GM12878 (cell line): ENCODE data around the gene RAB3A. TPM values are rescaled to one million over a fixed set of nuclear protein-coding genes. Genes with fewer than 3 reads are reported as not detected.

ENCODE experiments used
- ATAC-seq: fragments of 200-7000 bp; cut with Tn5 transposase; 3 replicates; pipeline ENCODE4 v1.9.1; 2020; ENCODE audit warnings: mild to moderate bottlenecking, moderate library complexity
- BruUV-seq: library from RNA; stranded (reverse); fragments of 400-500 nt; replicated peaks from 2 replicates; lab custom pipeline; 2021; lab: Mats Ljungman, UMichigan
- CTCF ChIA-PET: fragments of 300-600 bp; sonication (Branson Sonifier 250); formaldehyde crosslinking; extraction: SDS; loops from one replicate; lab custom pipeline; 2021; ENCODE audit warnings: inconsistent platforms; lab: Yijun Ruan, JAX
- POLR2A ChIA-PET: fragments of 350-600 bp; formaldehyde crosslinking; extraction: SDS; loops from one replicate; lab custom pipeline; 2021; ENCODE audit warnings: inconsistent platforms; lab: Charles Lee
- RAD21 ChIA-PET: fragments of 300-600 bp; sonication (Branson Sonifier 250); formaldehyde crosslinking; loops from one replicate; lab custom pipeline; 2023; ENCODE audit warnings: antibody characterized with exemption; ENCODE audit not compliant: unreplicated experiment; lab: Charles Lee
- SMC1A ChIA-PET: fragments of 300-600 bp; sonication (Branson Sonifier 250); formaldehyde crosslinking; loops from one replicate; lab custom pipeline; 2023; ENCODE audit not compliant: unreplicated experiment, uncharacterized antibody; lab: Charles Lee
- DNase-seq: peaks from one replicate; pipeline ENCODE4 v3.0.0-alpha.2; 2011; ENCODE audit warnings: low read depth, low spot score
- FAIRE-seq: peaks from 3 replicates; lab custom pipeline; 2011; peaks lifted over from hg19 to GRCh38; lab: Jason Lieb, UNC
- H2AFZ ChIP-seq: 2 replicates; pipeline ENCODE4 v1.6.0; 2011; ENCODE audit warnings: low read depth, low read length, control low read depth; ENCODE audit not compliant: control insufficient read depth
- H3K27ac ChIP-seq: 2 replicates; pipeline ENCODE4 v1.5.1; 2011; ENCODE audit warnings: control low read depth; ENCODE audit not compliant: control insufficient read depth, insufficient read depth
- H3K27me3 ChIP-seq, 2 experiments: replicated peaks in 1 of 2; 2 replicates each; pipeline versions ENCODE4 v1.6.0 to v1.6.1; 2011; ENCODE audit warnings: low read length in 1 of 2; ENCODE audit not compliant: control insufficient read depth in 2 of 2, insufficient read depth in 2 of 2
- H3K36me3 ChIP-seq, 2 experiments: 2 replicates each; pipeline ENCODE4 v1.5.1; 2011; ENCODE audit warnings: low read length in 1 of 2; ENCODE audit not compliant: control insufficient read depth in 2 of 2, insufficient read depth in 2 of 2
- H3K4me1 ChIP-seq: 2 replicates; pipeline ENCODE4 v1.6.1; 2011; ENCODE audit warnings: mild to moderate bottlenecking, low read length, moderate library complexity, mixed read lengths; ENCODE audit not compliant: control insufficient read depth, insufficient read depth
- H3K4me2 ChIP-seq: 2 replicates; pipeline ENCODE4 v1.6.0; 2011; ENCODE audit warnings: control low read depth; ENCODE audit not compliant: control insufficient read depth, insufficient read depth
- H3K4me3 ChIP-seq: fragments of 200-600 bp; sonication (generic); 2 replicates; pipeline ENCODE4 v1.5.1; 2016
- H3K79me2 ChIP-seq: 2 replicates; pipeline ENCODE4 v1.6.0; 2011; ENCODE audit warnings: low read length; ENCODE audit not compliant: control insufficient read depth, insufficient read depth
- H3K9ac ChIP-seq: 2 replicates; pipeline ENCODE4 v1.8.0; 2011; ENCODE audit warnings: low read length, control low read depth, mixed read lengths; ENCODE audit not compliant: control insufficient read depth, insufficient read depth
- H3K9me3 ChIP-seq: replicated peaks from 3 replicates; pipeline ENCODE4 v1.5.1; 2011; ENCODE audit warnings: mild to moderate bottlenecking, low read length; ENCODE audit not compliant: control insufficient read depth, insufficient read depth
- H4K20me1 ChIP-seq: 2 replicates; pipeline ENCODE4 v1.6.0; 2011; ENCODE audit not compliant: control insufficient read depth, insufficient read depth
- ETV6 ChIP-seq, 2 experiments: fragments of 450-650 bp in 1 of 2; IDR thresholded peaks in 1 of 2; conservative IDR thresholded peaks in 1 of 2; 2 replicates each; pipeline ENCODE4 v1.6.1; 2014; ENCODE audit warnings: antibody characterized with exemption in 1 of 2, borderline replicate concordance in 1 of 2, low read depth in 1 of 2, mild to moderate bottlenecking in 1 of 2, moderate library complexity in 1 of 2
- FOXK2 ChIP-seq: fragments of 450-650 bp; IDR thresholded peaks from 2 replicates; pipeline ENCODE4 v1.6.1; 2017; ENCODE audit warnings: mild to moderate bottlenecking, moderate library complexity
- JUND ChIP-seq: IDR thresholded peaks from 2 replicates; pipeline ENCODE4 v1.6.1; 2012; ENCODE audit warnings: low read depth, mild to moderate bottlenecking, low read length, improper control_type of control experiment, moderate library complexity
- KLF5 ChIP-seq: fragments of 450-650 bp; IDR thresholded peaks from 2 replicates; pipeline ENCODE4 v1.6.1; 2014; ENCODE audit warnings: mild to moderate bottlenecking; ENCODE audit not compliant: partially characterized antibody
- MYC ChIP-seq: IDR thresholded peaks from 2 replicates; pipeline ENCODE4 v1.6.1; 2011; ENCODE audit warnings: mild to moderate bottlenecking, low read length, moderate library complexity, inconsistent platforms; ENCODE audit not compliant: insufficient read depth, insufficient replicate concordance, insufficient read length, severe bottlenecking
- NBN ChIP-seq: fragments of 450-650 bp; IDR thresholded peaks from 2 replicates; pipeline ENCODE4 v1.6.1; 2016
- NFYA ChIP-seq: IDR thresholded peaks from 2 replicates; pipeline ENCODE4 v1.6.1; 2011; ENCODE audit warnings: low read depth, mild to moderate bottlenecking, low read length, improper control_type of control experiment, borderline replicate concordance
- RUNX3 ChIP-seq: IDR thresholded peaks from 2 replicates; pipeline ENCODE4 v1.6.1; 2012; ENCODE audit warnings: low read length, inconsistent platforms
- ZZZ3 ChIP-seq: IDR thresholded peaks from 2 replicates; pipeline ENCODE4 v1.6.1; 2011; ENCODE audit warnings: low read depth; ENCODE audit not compliant: control insufficient read depth, insufficient read length
- WGBS: methylation state at CpG from one replicate; pipeline ENCODE4 v1.1.6; 2016; ENCODE audit warnings: low lambda C conversion rate; ENCODE audit not compliant: insufficient replicate concordance, insufficient coverage; ENCODE audit errors: missing lambda C conversion rate; 5-methylcytosine and 5-hydroxymethylcytosine counted together
- in situ Hi-C: fragments of 300-500 bp; cut with MboI; formaldehyde crosslinking; loops from 9 replicates; pipeline ENCODE4 v1.14.3; 2018; ENCODE audit warnings: mixed read lengths
- intact Hi-C: fragments of 100-400 bp; cut with micrococcal nuclease; formaldehyde crosslinking; loops from one replicate; pipeline ENCODE4 v1.14.2; 2022; ENCODE audit not compliant: unreplicated experiment
- polyA plus RNA-seq, 11 experiments: library from polyadenylated mRNA; depleted of rRNA in 4 of 11; unstranded in 6 of 11; stranded (reverse) in 5 of 11; fragments of >200 nt; fragmentation: Nextera tagmentation in 4 of 11; fragmentation: Illumina TruSeq in 1 of 11; extraction: Ambion mirVana in 4 of 11; extraction: Trizol in 1 of 11; gene quantifications; 1 replicate in 1 of 11; 2 replicates in 10 of 11; pipeline versions ENCODE4 v1.2.1 to v1.2.3, GENCODE V29; 2011 to 2016; ENCODE audit warnings: inconsistent platforms in 2 of 11, missing spikeins in 2 of 11, low read depth in 1 of 11
- total RNA-seq, 4 experiments: library from RNA; depleted of rRNA in 3 of 4; stranded (reverse); fragments of >200 nt in 3 of 4; fragmentation: Illumina TruSeq in 1 of 4; extraction: Trizol in 1 of 4; gene quantifications; 2 replicates each; pipeline versions ENCODE4 v1.2.1 to v1.2.3, GENCODE V29; 2013 to 2021
- TF ChIP-seq, protein P1 (sequence below): fragments of 450-650 bp; IDR thresholded peaks from 2 replicates; pipeline ENCODE4 v1.6.1; 2018; ENCODE audit warnings: borderline replicate concordance, mild to moderate bottlenecking; ENCODE audit not compliant: partially characterized antibody
- TF ChIP-seq, protein P2 (sequence below): IDR thresholded peaks from 2 replicates; pipeline ENCODE4 v1.6.1; 2011; ENCODE audit warnings: low read depth, mild to moderate bottlenecking, low read length, moderate library complexity, borderline replicate concordance; ENCODE audit errors: extremely low read depth
- TF ChIP-seq, protein P3 (sequence below): IDR thresholded peaks from 2 replicates; pipeline ENCODE4 v1.6.1; 2012; ENCODE audit warnings: low read depth, low read length, improper control_type of control experiment
- TF ChIP-seq, protein P4 (sequence below): fragments of 450-650 bp; conservative IDR thresholded peaks from 2 replicates; pipeline ENCODE4 v1.6.1; 2017; ENCODE audit warnings: mild to moderate bottlenecking, moderate library complexity
- TF ChIP-seq, protein P5 (sequence below): fragments of 450-650 bp; IDR thresholded peaks from 2 replicates; pipeline ENCODE4 v1.6.1; 2017; ENCODE audit warnings: mild to moderate bottlenecking, moderate library complexity

Gene RAB3A
- total and polyA plus RNA-seq, 10 of the 15 experiments (the other 5 are each of a cell fraction or from before 2014, with no cell fraction given): 0.07 to 3.5 (median 1.2) TPM; not detected in 1

DNA sequence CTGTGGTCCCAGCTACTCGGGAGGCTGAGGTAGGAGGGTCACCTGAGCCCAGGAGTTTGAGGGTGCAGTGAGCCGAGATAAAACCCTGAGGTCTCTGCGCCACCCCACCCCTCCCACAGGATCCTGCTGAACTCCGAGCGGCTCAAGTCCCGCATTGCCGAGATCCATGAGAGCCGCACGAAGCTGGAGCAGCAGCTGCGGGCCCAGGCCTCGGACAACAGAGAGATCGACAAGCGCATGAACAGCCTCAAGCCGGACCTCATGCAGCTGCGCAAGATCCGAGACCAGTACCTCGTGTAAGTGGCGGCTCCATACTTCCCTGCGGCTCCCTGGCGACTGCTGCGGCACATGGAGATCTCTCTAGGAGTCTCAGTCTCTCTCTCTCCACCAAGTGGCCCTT, 36.8 kb downstream of the RAB3A start:
- Histone ChIP-seq H3K9me3 (no peaks in the 10 kb centered on the region), H3K4me1 (peaks cover 33% of the 10 kb centered on the region), H3K4me3 (no peak overlapping the region), H3K27me3 (no peaks in the 10 kb centered on the region), H3K36me3 (peaks cover 4 to 8% of the 10 kb centered on the region in 2 experiments; a peak in 3 of 4 replicates), H4K20me1 (no peaks in the 10 kb centered on the region), H3K9ac (no peak overlapping the region), H3K79me2 (no peaks in the 10 kb centered on the region; the same call in 1 of the 2 replicates), H2AFZ (no peak overlapping the region), H3K27ac (no peak overlapping the region), H3K4me2 (no peak overlapping the region)
- FAIRE-seq: no peak
- SMC1A ChIA-PET: interaction anchor here (0.8 to 0.9 kb wide), 2 partner anchors 25 to 33 kb away, joined by 3 read pairs; no protein-coding TSS in a partner anchor
- no peak for ATAC-seq
- POLR2A ChIA-PET: interaction anchor here (0.6 to 1.1 kb wide), 2 partner anchors 15 to 89 kb away, joined by 3 to 4 read pairs; no protein-coding TSS in a partner anchor
- CTCF ChIA-PET: interaction anchor here (1.1 to 3.2 kb wide), 4 partner anchors 15 to 104 kb away, joined by 5 to 21 read pairs (median 12); partner anchors contain the start of gene PIK3R2
- in situ Hi-C loops (no loop called here), intact Hi-C loops (no loop called here)
- no peak for DNase-seq
- BruUV-seq: no TSS peak
- RAD21 ChIA-PET: interaction anchor here (1.5 to 2.3 kb wide), 3 partner anchors 15 to 104 kb away, joined by 3 to 13 read pairs (median 5); partner anchors contain the start of gene PIK3R2
- WGBS: 91% methylated on average over 21 of the region's 21 CpGs
- TF ChIP-seq, protein P1, sequence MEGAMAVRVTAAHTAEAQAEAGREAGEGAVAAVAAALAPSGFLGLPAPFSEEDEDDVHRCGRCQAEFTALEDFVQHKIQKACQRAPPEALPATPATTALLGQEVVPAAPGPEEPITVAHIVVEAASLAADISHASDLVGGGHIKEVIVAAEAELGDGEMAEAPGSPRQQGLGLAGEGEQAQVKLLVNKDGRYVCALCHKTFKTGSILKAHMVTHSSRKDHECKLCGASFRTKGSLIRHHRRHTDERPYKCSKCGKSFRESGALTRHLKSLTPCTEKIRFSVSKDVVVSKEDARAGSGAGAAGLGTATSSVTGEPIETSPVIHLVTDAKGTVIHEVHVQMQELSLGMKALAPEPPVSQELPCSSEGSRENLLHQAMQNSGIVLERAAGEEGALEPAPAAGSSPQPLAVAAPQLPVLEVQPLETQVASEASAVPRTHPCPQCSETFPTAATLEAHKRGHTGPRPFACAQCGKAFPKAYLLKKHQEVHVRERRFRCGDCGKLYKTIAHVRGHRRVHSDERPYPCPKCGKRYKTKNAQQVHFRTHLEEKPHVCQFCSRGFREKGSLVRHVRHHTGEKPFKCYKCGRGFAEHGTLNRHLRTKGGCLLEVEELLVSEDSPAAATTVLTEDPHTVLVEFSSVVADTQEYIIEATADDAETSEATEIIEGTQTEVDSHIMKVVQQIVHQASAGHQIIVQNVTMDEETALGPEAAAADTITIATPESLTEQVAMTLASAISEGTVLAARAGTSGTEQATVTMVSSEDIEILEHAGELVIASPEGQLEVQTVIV: no peak
- TF ChIP-seq NBN: no peak
- TF ChIP-seq ZZZ3: no peak
- TF ChIP-seq MYC: no peak
- TF ChIP-seq FOXK2: no peak
- TF ChIP-seq, protein P2, sequence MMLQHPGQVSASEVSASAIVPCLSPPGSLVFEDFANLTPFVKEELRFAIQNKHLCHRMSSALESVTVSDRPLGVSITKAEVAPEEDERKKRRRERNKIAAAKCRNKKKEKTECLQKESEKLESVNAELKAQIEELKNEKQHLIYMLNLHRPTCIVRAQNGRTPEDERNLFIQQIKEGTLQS: no peak
- no peak for TF ChIP-seq RUNX3
- TF ChIP-seq, protein P3, sequence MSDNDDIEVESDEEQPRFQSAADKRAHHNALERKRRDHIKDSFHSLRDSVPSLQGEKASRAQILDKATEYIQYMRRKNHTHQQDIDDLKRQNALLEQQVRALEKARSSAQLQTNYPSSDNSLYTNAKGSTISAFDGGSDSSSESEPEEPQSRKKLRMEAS: no peak
- TF ChIP-seq, protein P4, sequence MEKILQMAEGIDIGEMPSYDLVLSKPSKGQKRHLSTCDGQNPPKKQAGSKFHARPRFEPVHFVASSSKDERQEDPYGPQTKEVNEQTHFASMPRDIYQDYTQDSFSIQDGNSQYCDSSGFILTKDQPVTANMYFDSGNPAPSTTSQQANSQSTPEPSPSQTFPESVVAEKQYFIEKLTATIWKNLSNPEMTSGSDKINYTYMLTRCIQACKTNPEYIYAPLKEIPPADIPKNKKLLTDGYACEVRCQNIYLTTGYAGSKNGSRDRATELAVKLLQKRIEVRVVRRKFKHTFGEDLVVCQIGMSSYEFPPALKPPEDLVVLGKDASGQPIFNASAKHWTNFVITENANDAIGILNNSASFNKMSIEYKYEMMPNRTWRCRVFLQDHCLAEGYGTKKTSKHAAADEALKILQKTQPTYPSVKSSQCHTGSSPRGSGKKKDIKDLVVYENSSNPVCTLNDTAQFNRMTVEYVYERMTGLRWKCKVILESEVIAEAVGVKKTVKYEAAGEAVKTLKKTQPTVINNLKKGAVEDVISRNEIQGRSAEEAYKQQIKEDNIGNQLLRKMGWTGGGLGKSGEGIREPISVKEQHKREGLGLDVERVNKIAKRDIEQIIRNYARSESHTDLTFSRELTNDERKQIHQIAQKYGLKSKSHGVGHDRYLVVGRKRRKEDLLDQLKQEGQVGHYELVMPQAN: no peak
- no peak for TF ChIP-seq JUND
- no peak for TF ChIP-seq NFYA
- TF ChIP-seq ETV6 (conservative IDR thresholded peaks at IDR 0.05 in 1 of 2, IDR thresholded peaks at IDR 0.05 in 1 of 2; ENCODE audit: borderline replicate concordance in 1 of 2, low read depth in 1 of 2): no peak
- TF ChIP-seq, protein P5, sequence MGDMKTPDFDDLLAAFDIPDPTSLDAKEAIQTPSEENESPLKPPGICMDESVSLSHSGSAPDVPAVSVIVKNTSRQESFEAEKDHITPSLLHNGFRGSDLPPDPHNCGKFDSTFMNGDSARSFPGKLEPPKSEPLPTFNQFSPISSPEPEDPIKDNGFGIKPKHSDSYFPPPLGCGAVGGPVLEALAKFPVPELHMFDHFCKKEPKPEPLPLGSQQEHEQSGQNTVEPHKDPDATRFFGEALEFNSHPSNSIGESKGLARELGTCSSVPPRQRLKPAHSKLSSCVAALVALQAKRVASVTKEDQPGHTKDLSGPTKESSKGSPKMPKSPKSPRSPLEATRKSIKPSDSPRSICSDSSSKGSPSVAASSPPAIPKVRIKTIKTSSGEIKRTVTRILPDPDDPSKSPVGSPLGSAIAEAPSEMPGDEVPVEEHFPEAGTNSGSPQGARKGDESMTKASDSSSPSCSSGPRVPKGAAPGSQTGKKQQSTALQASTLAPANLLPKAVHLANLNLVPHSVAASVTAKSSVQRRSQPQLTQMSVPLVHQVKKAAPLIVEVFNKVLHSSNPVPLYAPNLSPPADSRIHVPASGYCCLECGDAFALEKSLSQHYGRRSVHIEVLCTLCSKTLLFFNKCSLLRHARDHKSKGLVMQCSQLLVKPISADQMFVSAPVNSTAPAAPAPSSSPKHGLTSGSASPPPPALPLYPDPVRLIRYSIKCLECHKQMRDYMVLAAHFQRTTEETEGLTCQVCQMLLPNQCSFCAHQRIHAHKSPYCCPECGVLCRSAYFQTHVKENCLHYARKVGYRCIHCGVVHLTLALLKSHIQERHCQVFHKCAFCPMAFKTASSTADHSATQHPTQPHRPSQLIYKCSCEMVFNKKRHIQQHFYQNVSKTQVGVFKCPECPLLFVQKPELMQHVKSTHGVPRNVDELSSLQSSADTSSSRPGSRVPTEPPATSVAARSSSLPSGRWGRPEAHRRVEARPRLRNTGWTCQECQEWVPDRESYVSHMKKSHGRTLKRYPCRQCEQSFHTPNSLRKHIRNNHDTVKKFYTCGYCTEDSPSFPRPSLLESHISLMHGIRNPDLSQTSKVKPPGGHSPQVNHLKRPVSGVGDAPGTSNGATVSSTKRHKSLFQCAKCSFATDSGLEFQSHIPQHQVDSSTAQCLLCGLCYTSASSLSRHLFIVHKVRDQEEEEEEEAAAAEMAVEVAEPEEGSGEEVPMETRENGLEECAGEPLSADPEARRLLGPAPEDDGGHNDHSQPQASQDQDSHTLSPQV: no peak
- no peak for TF ChIP-seq KLF5
